Measurements from ENCODE around the gene CDK14.

GRCh38 chr7:90625562-90625961 lies 29.4 kb downstream of the CDK14 start:
- TF ChIP-seq POLR2A (IDR thresholded peaks at IDR 0.05), result no peak
- no peak for TF ChIP-seq EP300 (IDR thresholded peaks at IDR 0.05)
